H1 (cell line): ENCODE data around the gene NRL. TPM values are rescaled to one million over a fixed set of nuclear protein-coding genes. Genes with fewer than 3 reads are reported as not detected.

Experiments used
- KDM1A ChIP-seq: fragments of 200-600, 300-600 bp; sonication (generic); IDR thresholded peaks from 2 replicates; pipeline ENCODE4 v1.7.1; 2016; ENCODE audit warnings: mild to moderate bottlenecking, low read length, borderline replicate concordance
- polyA plus RNA-seq, 7 experiments: library from polyadenylated mRNA; depleted of rRNA in 3 of 7; stranded (reverse) in 5 of 7; unstranded in 2 of 7; fragments of >200 nt in 5 of 7; fragments of 200-250 nt in 2 of 7; gene quantifications; 1 replicate in 5 of 7; 2 replicates in 1 of 7; 4 replicates in 1 of 7; pipeline versions ENCODE4 v1.2.1 to v1.2.3, GENCODE V29; 2011 to 2013; ENCODE audit warnings: missing spikeins in 2 of 7, mixed read lengths in 2 of 7
- total RNA-seq: library from RNA; stranded (reverse); fragmentation: NEBNext Ultra II Directional; extraction: Animal tissue kit (Norgen Biotek cat#: 25700); gene quantifications from 2 replicates; pipeline ENCODE4 v1.2.1, GENCODE V29; 2021
- TF ChIP-seq, protein P1 (sequence below): IDR thresholded peaks from 2 replicates; pipeline ENCODE4 v1.6.1; 2011; ENCODE audit warnings: low read depth, mild to moderate bottlenecking, low read length; ENCODE audit not compliant: insufficient read depth

NRL gene
- total and polyA plus RNA-seq, 2 of the 8 experiments (the other 6 are each of a cell fraction or from before 2014, with no cell fraction given): 1.1 to 2.2 TPM

DNA sequence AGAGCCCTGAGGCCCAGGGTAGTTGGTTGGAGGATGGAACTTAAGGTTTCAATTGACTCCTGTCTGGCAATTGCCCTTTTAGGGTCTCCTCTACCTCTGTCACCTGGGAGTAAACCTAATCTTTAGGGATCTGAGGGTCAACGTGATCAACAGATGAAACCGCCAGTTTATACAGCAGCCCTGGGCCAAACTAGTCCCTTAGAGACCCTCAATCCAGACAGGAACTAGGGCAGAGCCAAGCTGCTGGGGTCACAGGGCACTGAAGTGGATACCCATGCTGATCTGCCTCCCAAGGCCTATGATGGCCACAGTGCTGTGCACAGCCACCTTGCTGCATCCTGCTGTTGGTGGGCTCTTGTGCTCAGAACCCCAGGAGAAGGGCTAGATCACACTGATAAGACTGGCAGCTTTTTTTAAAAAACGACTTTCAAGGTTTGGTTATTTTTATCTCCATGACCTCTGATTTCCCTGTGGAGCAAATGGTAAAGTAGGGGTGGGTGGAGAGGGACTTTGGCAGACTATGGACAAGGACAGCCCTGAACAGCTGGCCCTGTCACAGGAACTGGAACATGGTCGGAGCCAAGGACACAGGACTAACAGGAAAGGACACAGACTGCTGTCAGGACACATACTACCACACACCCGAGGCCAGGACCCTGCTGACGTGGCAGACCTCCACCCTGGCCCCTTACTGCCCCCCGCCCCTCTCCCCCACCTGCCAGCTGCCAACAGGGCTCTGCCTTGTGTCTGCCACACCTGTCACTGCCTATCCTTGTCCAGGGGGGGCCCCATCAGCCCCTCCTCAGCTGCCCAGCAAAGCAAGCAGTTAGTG lies 16.2 kb upstream of the NRL start (continued):
- TF ChIP-seq, protein P1, sequence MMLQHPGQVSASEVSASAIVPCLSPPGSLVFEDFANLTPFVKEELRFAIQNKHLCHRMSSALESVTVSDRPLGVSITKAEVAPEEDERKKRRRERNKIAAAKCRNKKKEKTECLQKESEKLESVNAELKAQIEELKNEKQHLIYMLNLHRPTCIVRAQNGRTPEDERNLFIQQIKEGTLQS: no peak
- no peak for TF ChIP-seq KDM1A
